A673 (cell line): ENCODE data around the gene NBAS.

Experiments used
- CTCF ChIP-seq: fragments of 300-800, 200-600 bp; sonication (generic); conservative IDR thresholded peaks from 2 replicates; pipeline ENCODE4 v1.5.1; 2017; ENCODE audit warnings: low read depth, mild to moderate bottlenecking, antibody characterized with exemption, low read length, moderate library complexity, mixed read lengths
- EZH2 ChIP-seq: fragments of 200-600 bp; sonication (generic); IDR thresholded peaks from 2 replicates; pipeline ENCODE4 v1.6.1; 2017; ENCODE audit warnings: borderline replicate concordance, low read depth, mild to moderate bottlenecking, mixed read lengths, antibody characterized with exemption, low read length; ENCODE audit not compliant: poor library complexity, severe bottlenecking

GRCh38 chr2:15287447-15288184 is 273.5 kb downstream of the NBAS start:
- TF ChIP-seq EZH2 (no peak), CTCF (no peak)
